ENCODE results near the gene LEF1.

LEF1 gene

GRCh38 chr4:107999932-108000539 lies 168.7 kb downstream of the LEF1 start:
- DNase-seq (ENCODE audit: low read depth, low spot score), result no peak

GRCh38 chr4:107997794-107998193 lies 170.9 kb downstream of the LEF1 start:
- no peak for DNase-seq (ENCODE audit: low read depth, low spot score)

Measured in smooth muscle cell of the brain vasculature (primary cell).